ENCODE data around the gene LIPN. TPM values are rescaled to one million over a fixed set of nuclear protein-coding genes. Genes with fewer than 3 reads are reported as not detected.
A peak's percentile ranks its signal among the peaks of the same experiment; 100 is the strongest.

LIPN gene
- total RNA-seq, 1 donor from 2014 or later, result not detected

- no peak for DNase-seq (ENCODE audit: low read depth in 2 of 2)
Measured at GRCh38 chr10:88783724-88784123, 23.9 kb downstream of the LIPN start.

- no peak for DNase-seq (ENCODE audit: low read depth in 2 of 2)
Measured at GRCh38 chr10:88786032-88786770, 26.4 kb downstream of the LIPN start.

- DNase-seq (ENCODE audit: low read depth in 2 of 2), result no peak
Measured at GRCh38 chr10:88787463-88787862, 27.6 kb downstream of the LIPN start.

GRCh38 chr10:88788924-88789323 lies 29.1 kb downstream of the LIPN start:
- no peak for DNase-seq (ENCODE audit: low read depth in 2 of 2)

GRCh38 chr10:88791924-88792323 lies 32.1 kb downstream of the LIPN start:
- DNase-seq (ENCODE audit: low read depth in 2 of 2), result peak in 1 of 2 donors; percentile 16

- DNase-seq (ENCODE audit: low read depth in 2 of 2), result no peak
Measured at GRCh38 chr10:88792661-88793060, 32.8 kb downstream of the LIPN start.

GRCh38 chr10:88793712-88794299 lies 34.0 kb downstream of the LIPN start:
- no peak for DNase-seq (ENCODE audit: low read depth in 2 of 2)

GRCh38 chr10:88794731-88795130 lies 34.9 kb downstream of the LIPN start:
- DNase-seq (ENCODE audit: low read depth in 2 of 2), result no peak

- DNase-seq (ENCODE audit: low read depth in 2 of 2), result no peak
Measured at GRCh38 chr10:88800152-88801125, 40.6 kb downstream of the LIPN start.

- DNase-seq (ENCODE audit: low read depth in 2 of 2), result no peak
Measured at GRCh38 chr10:88802523-88803285, 42.9 kb downstream of the LIPN start, which contains the start of gene LIPM. Gene LIPM, plus strand, starts transcription at chr10:88802730. Its CDS starts 167 bp downstream, at chr10:88802897.

GRCh38 chr10:88803641-88804040 lies 43.8 kb downstream of the LIPN start:
- no peak for DNase-seq (ENCODE audit: low read depth in 2 of 2)

GRCh38 chr10:88804083-88804812 lies 44.4 kb downstream of the LIPN start:
- no peak for DNase-seq (ENCODE audit: low read depth in 2 of 2)

GRCh38 chr10:88805361-88805760 lies 45.5 kb downstream of the LIPN start:
- no peak for DNase-seq (ENCODE audit: low read depth in 2 of 2)

- no peak for DNase-seq (ENCODE audit: low read depth in 2 of 2)
Measured at GRCh38 chr10:88805924-88806323, 46.1 kb downstream of the LIPN start.

- DNase-seq (ENCODE audit: low read depth in 2 of 2), result no peak
Measured at GRCh38 chr10:88809621-88810020, 49.8 kb downstream of the LIPN start.

- DNase-seq (ENCODE audit: low read depth in 2 of 2), result peak in 1 of 2 donors; percentile 58
Measured at GRCh38 chr10:88810196-88810961, 50.6 kb downstream of the LIPN start.

- no peak for DNase-seq (ENCODE audit: low read depth in 2 of 2)
Measured at GRCh38 chr10:88813200-88813599, 53.4 kb downstream of the LIPN start.

- no peak for DNase-seq (ENCODE audit: low read depth in 2 of 2)
Measured at GRCh38 chr10:88819290-88819689, 59.5 kb downstream of the LIPN start.

- no peak for DNase-seq (ENCODE audit: low read depth in 2 of 2)
Measured at GRCh38 chr10:88820748-88821401, 61.1 kb downstream of the LIPN start.

Data from dermis microvascular lymphatic vessel endothelial cell (primary cell).